Brain microvascular endothelial cell (primary cell): Measurements from ENCODE around the gene THADA.

Experiments
- DNase-seq: peaks from one replicate; pipeline ENCODE4 v3.0.0-alpha.2; 2020
- H3K27ac ChIP-seq: fragments of 250-450 bp; sonication (Bioruptor Pico); 2 replicates; pipeline ENCODE4 v1.5.1; 2020; ENCODE audit warnings: mild to moderate bottlenecking, moderate library complexity
- H3K27me3 ChIP-seq: fragments of 250-450 bp; sonication (Bioruptor Pico); replicated peaks from 2 replicates; pipeline ENCODE4 v1.5.1; 2020; ENCODE audit warnings: mild to moderate bottlenecking
- H3K36me3 ChIP-seq: fragments of 250-450 bp; sonication (Bioruptor Pico); replicated peaks from 2 replicates; pipeline ENCODE4 v1.5.1; 2020; ENCODE audit warnings: mild to moderate bottlenecking
- H3K4me3 ChIP-seq: 2 replicates; pipeline ENCODE4 v1.5.1; 2011; ENCODE audit warnings: low read depth, mild to moderate bottlenecking, control low read depth, low read length, moderate library complexity
- in situ Hi-C: cut with HindIII; loops from 2 replicates; pipeline ENCODE4 v1.10.0; 2017; ENCODE audit warnings: low sequenced_read_pairs, low pct_ligation_motif_present
- TF ChIP-seq, protein P1 (sequence below): IDR thresholded peaks from 2 replicates; pipeline ENCODE4 v1.5.1; 2011; ENCODE audit warnings: low read depth, mild to moderate bottlenecking, moderate library complexity, low read length, control low read depth, inconsistent platforms; ENCODE audit errors: missing control alignments

The THADA gene

DNA sequence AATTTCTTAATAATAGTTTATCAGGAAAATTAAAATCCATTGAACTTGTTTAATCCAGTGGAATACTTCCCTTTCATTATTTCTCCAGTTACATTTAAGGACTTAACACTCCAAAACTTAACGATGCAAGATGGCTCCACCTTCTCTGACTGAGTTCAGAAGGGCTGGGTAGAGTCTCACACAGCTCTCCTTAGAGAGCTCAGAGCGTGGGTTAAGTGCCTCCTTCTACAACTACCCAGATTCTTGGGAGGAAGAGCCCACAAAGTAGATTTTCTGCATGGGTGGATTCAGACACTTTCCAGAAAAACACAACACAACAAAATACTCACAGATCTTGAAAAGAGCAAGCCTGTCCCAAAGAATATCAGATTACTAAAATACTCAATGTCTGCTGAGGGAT is 130.6 kb downstream of the THADA start:
- Histone ChIP-seq H3K27me3 (no peaks in the 10 kb centered on the region), H3K4me3 (no peak overlapping the region), H3K27ac (no peak overlapping the region), H3K36me3 (no peaks in the 10 kb centered on the region)
- TF ChIP-seq, protein P1, sequence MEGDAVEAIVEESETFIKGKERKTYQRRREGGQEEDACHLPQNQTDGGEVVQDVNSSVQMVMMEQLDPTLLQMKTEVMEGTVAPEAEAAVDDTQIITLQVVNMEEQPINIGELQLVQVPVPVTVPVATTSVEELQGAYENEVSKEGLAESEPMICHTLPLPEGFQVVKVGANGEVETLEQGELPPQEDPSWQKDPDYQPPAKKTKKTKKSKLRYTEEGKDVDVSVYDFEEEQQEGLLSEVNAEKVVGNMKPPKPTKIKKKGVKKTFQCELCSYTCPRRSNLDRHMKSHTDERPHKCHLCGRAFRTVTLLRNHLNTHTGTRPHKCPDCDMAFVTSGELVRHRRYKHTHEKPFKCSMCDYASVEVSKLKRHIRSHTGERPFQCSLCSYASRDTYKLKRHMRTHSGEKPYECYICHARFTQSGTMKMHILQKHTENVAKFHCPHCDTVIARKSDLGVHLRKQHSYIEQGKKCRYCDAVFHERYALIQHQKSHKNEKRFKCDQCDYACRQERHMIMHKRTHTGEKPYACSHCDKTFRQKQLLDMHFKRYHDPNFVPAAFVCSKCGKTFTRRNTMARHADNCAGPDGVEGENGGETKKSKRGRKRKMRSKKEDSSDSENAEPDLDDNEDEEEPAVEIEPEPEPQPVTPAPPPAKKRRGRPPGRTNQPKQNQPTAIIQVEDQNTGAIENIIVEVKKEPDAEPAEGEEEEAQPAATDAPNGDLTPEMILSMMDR, result no peak
- in situ Hi-C loops, result no loop called here
- DNase-seq, result no peak

DNA sequence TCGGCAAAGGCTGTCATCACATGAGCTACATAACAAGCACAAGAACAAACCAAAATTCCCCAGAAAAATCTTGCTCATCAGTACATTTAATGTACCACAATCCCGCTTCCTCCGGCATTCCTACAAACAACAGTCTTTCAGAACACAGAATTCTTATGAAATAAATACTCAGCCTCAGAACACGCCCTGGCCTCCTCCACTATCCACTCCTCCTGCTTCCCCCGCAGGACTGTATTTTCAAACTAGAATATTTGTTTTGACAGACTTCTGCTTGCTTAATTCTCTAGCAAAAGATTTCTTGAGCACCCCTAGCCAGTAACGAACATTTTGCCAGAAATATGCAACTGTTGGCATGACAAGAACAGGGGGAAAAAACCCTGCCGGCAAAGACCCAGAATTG is 131.2 kb downstream of the THADA start:
- peak; percentile 36 for DNase-seq
- H3K4me3 ChIP-seq, result no peak overlapping the region
- TF ChIP-seq, protein P1, result no peak
- H3K27me3 ChIP-seq, result no peaks in the 10 kb centered on the region
- in situ Hi-C loops, result no loop called here
- no peak overlapping the region for H3K27ac ChIP-seq
- H3K36me3 ChIP-seq, result no peaks in the 10 kb centered on the region

DNA sequence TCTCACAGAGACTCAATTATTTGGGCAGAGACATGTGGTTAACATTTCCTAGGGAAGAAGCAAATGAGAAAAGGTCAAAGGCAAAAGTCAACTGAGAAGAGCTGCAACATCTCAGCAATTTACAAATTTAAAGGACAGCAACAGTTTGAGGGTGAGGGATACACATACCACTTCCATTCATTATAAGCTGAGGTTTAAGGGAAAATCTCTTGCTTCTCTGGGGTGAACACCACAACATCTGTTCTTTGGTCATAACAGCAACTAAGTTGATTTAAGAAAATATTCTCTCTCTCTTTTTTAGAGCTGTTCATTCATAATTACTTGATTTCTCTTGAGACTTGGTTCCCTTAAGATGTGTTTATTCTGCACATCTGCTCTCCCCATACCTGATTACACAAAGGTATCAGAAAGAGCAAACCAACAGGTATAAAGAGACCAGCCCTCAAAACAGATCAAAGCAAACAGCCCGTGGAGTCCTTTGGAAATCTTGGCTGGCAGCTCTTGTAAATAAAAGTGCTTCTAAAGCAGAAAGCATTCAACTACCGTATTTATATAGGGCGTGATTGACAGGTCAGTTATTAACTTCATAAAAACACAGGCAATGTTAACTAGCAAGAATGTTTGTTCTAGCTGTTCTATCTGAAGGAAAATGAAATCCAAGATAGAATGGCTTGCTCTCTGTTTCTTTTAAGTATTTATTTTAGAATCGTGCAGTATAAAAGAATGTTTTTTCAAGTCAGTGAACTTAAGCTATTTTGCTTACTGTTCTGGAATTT is 132.8 kb downstream of the THADA start:
- Histone ChIP-seq H3K36me3 (no peaks in the 10 kb centered on the region), H3K27ac (no peak overlapping the region), H3K4me3 (no peak overlapping the region), H3K27me3 (no peaks in the 10 kb centered on the region)
- TF ChIP-seq, protein P1, result no peak
- in situ Hi-C loops, result no loop called here
- DNase-seq, result no peak

DNA sequence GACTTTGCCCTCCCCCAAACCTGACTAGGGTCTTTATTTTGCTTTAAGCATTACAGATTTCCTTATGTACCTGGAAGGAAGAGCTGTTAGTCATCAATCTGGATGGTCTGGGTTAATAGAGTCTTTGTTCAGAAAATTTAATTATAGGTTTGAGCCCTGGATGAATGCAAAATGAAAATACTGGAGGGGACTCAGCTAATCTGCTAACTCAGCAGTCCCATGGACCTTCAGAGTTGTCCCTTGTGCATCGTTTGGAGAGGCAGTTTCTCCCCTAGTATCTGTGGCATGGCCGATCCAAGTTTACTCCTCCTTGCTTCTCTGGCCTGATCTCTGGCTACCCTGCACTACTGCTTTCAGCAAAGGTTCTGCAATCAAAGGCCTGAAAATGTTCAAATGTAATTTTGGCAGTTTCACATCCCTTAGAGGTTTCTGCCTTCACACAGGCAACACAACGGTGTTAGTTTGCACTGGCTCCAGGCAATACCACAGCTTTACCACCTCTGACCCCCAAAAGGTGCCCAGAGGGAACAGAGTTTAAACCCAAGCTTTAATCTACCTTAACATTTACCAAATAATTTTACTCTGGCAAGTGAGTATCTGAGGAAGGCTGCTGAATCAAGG is 134.3 kb downstream of the THADA start:
- Histone ChIP-seq H3K27me3 (no peaks in the 10 kb centered on the region), H3K27ac (no peak overlapping the region), H3K36me3 (no peaks in the 10 kb centered on the region), H3K4me3 (no peak overlapping the region)
- no peak for DNase-seq
- in situ Hi-C loops, result no loop called here
- TF ChIP-seq, protein P1, result no peak

DNA sequence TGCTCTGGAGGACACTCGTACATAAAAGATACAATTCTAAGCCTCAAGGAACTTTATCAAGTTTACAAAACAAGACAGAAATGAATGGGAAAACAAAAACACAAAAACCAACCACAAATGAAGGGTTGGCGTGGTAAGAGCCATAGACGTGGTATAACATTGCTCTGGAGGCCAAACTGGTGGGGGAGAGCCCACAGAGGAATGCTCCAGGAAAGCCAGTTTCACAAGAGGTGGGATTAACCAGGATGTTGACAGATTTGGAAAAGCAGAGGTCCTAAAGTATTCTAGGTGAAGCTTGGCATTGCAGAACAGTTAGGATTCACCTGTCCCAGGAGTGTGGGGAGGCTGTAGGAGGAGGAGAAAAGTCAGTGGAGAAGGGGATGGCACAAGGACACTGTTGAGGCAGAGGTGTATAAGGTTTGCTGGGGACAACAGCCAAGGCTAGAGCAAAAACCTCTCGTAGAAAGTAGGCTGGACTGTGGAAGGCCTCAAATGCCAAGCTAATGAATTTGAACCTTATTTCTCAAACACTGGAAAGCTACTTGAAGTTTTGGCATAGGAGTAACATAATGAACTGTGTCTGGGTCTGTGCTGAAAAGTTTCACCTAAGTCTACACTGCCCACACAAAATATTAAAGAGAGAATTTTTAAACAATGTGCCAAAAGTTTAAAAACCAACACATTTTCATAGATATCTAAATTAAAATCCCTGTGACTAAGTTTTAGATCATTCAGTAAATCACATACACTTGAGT is 135.1 kb downstream of the THADA start:
- Histone ChIP-seq H3K27ac (no peak overlapping the region), H3K36me3 (no peaks in the 10 kb centered on the region), H3K4me3 (no peak overlapping the region), H3K27me3 (no peaks in the 10 kb centered on the region)
- no peak for DNase-seq
- TF ChIP-seq, protein P1, result no peak
- in situ Hi-C loops, result no loop called here
